HFFc6 (cell line): Measurements from ENCODE around the gene CDK15. TPM values are rescaled to one million over a fixed set of nuclear protein-coding genes. Genes with fewer than 3 reads are reported as not detected.
A peak's percentile ranks its signal among the peaks of the same experiment; 100 is the strongest.

ENCODE experiments used
- DNase-seq: peaks from one replicate; pipeline ENCODE4 v3.0.0-alpha.2; 2018
- H3K27ac Mint-ChIP-seq: 2 replicates; pipeline ENCODE4 v1.8.0; 2020; ENCODE audit warnings: mild to moderate bottlenecking, mixed read lengths
- H3K27me3 Mint-ChIP-seq: 2 replicates; pipeline ENCODE4 v1.8.0; 2021; ENCODE audit warnings: mild to moderate bottlenecking, moderate library complexity, mixed read lengths; ENCODE audit not compliant: insufficient read depth
- H3K36me3 Mint-ChIP-seq: 2 replicates; pipeline ENCODE4 v1.8.0; 2021; ENCODE audit warnings: low read depth, mixed read lengths
- H3K4me1 Mint-ChIP-seq: 2 replicates; pipeline ENCODE4 v1.8.0; 2020; ENCODE audit warnings: low read depth, mixed read lengths
- H3K4me3 Mint-ChIP-seq: 2 replicates; pipeline ENCODE4 v1.8.0; 2020; ENCODE audit warnings: mild to moderate bottlenecking, moderate library complexity, mixed read lengths
- H3K9me3 Mint-ChIP-seq: 2 replicates; pipeline ENCODE4 v1.8.0; 2020; ENCODE audit warnings: mild to moderate bottlenecking, mixed read lengths
- total RNA-seq, 6 experiments: library from RNA; stranded (reverse); fragmentation: NEBNext Ultra II Directional; extraction: Animal tissue kit (Norgen Biotek cat#: 25700); gene quantifications; 2 replicates in 1 of 6; 3 replicates in 5 of 6; pipeline ENCODE4 v1.2.3, GENCODE V29; 2021
- TF ChIP-seq, protein P1 (sequence below): fragments of 200-600 bp; sonication (generic); IDR thresholded peaks from 2 replicates; pipeline ENCODE4 v1.5.0; 2021; ENCODE audit warnings: antibody characterized with exemption, mild to moderate bottlenecking

Gene CDK15
- total RNA-seq, 6 experiments from 2014 or later: 21.7 to 59.8 (median 49.4) TPM

DNA sequence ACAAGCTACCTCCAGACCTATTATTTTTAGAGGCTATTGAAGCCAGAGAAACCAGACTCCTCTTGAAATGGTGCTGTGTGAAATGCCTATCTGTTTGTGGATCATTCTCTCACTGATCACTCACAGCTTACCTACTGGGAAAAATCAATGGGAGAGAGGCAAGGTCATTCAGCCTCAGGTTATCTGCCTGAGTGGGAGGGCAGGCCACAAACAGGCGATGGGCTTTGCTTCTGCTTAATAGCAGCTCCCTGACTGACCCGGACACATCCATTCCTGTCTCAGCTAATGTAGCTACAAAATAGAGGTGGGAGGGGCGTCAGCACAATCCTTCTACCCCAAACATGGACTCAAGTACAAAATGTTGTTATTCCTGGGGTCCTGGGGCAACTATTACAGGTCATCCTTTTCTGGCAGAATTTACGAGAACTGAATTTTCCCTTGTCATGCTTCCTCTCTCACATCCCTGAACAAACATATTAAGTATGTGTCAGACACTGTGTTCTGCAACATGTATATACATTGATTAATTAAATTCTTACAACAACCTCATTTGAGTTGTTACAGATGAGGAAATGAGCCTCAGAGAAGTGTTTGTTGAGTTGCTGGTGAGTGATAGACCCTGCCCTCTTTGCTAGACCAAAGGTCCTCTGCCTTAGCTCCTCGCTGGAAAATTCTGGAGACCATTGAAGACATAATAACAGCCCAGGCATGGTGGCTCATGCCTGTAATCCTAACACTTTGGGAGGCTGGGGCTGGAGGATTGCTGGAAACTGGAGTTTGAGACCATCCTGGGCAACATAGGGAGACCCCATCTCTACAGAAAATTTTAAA, 60.5 kb downstream of the CDK15 start:
- no peak for DNase-seq
- H3K36me3 Mint-ChIP-seq: peaks cover 40% of the 10 kb centered on the region
- TF ChIP-seq, protein P1, sequence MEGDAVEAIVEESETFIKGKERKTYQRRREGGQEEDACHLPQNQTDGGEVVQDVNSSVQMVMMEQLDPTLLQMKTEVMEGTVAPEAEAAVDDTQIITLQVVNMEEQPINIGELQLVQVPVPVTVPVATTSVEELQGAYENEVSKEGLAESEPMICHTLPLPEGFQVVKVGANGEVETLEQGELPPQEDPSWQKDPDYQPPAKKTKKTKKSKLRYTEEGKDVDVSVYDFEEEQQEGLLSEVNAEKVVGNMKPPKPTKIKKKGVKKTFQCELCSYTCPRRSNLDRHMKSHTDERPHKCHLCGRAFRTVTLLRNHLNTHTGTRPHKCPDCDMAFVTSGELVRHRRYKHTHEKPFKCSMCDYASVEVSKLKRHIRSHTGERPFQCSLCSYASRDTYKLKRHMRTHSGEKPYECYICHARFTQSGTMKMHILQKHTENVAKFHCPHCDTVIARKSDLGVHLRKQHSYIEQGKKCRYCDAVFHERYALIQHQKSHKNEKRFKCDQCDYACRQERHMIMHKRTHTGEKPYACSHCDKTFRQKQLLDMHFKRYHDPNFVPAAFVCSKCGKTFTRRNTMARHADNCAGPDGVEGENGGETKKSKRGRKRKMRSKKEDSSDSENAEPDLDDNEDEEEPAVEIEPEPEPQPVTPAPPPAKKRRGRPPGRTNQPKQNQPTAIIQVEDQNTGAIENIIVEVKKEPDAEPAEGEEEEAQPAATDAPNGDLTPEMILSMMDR: no peak
- peaks cover 60% of the 10 kb centered on the region for H3K4me1 Mint-ChIP-seq
- H3K9me3 Mint-ChIP-seq: no peaks in the 10 kb centered on the region; the same call in 1 of the 2 replicates
- peak overlapping the region; percentile 50 for H3K4me3 Mint-ChIP-seq
- peak overlapping the region; percentile 70 for H3K27ac Mint-ChIP-seq
- no peaks in the 10 kb centered on the region; the same call in 1 of the 2 replicates for H3K27me3 Mint-ChIP-seq

DNA sequence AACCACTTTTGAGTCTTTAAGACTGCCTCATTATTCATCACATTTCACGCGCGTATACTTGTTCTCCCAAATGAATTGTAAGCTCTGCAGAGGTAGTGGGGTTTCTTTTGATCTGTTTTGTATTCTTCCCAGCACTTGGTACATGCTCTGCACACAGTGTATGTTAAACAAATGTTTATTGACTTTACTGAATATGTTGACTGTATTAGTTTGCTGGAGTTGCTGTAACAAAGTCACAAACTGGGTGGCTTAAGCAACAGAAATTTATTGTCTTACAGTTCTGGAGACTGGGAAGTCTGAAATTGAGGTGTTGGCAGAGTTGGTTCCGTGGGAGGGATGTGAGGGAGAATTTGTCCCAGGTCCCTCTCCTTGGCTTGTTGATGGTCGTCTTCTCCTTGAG, 65.1 kb downstream of the CDK15 start:
- no peaks in the 10 kb centered on the region; the same call in 1 of the 2 replicates for H3K27me3 Mint-ChIP-seq
- no peaks in the 10 kb centered on the region; the same call in 1 of the 2 replicates for H3K9me3 Mint-ChIP-seq
- H3K36me3 Mint-ChIP-seq: peaks cover 65% of the 10 kb centered on the region
- no peak overlapping the region; the same call in 1 of the 2 replicates for H3K27ac Mint-ChIP-seq
- no peak overlapping the region for H3K4me3 Mint-ChIP-seq
- TF ChIP-seq, protein P1: no peak
- H3K4me1 Mint-ChIP-seq: peaks cover 68% of the 10 kb centered on the region
- no peak for DNase-seq

DNA sequence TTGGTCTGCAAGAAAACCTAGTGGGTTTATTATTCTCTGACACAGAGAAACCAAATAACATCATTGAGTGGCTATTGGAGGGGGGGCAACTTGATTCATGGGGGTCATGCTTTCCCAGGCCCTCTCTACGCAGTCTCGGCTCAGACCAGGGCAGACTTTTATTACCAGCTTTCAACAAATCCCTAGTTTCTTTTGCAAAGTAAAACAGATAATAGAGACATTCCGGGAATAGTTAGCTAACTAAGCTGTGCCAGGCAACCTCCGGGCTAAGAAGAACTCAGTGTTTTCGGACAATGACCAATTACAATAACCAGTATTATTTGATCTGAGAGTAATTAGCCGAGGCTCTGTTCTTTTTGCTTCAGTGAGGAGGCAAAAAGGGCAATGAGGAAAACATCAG, 66.3 kb downstream of the CDK15 start:
- no peak overlapping the region for H3K27ac Mint-ChIP-seq
- peaks cover 59% of the 10 kb centered on the region for H3K4me1 Mint-ChIP-seq
- no peaks in the 10 kb centered on the region; the same call in 1 of the 2 replicates for H3K9me3 Mint-ChIP-seq
- H3K27me3 Mint-ChIP-seq: no peaks in the 10 kb centered on the region; the same call in 1 of the 2 replicates
- TF ChIP-seq, protein P1: no peak
- no peak for DNase-seq
- H3K36me3 Mint-ChIP-seq: peaks cover 58% of the 10 kb centered on the region
- no peak overlapping the region for H3K4me3 Mint-ChIP-seq

- H3K9me3 Mint-ChIP-seq: no peaks in the 10 kb centered on the region
- peaks cover 69% of the 10 kb centered on the region for H3K4me1 Mint-ChIP-seq
- DNase-seq: no peak
- peaks cover 31% of the 10 kb centered on the region for H3K36me3 Mint-ChIP-seq
- H3K27ac Mint-ChIP-seq: peak overlapping the region; percentile 99
- H3K27me3 Mint-ChIP-seq: peaks cover 2% of the 10 kb centered on the region
- TF ChIP-seq, protein P1: no peak
- H3K4me3 Mint-ChIP-seq: peak overlapping the region; percentile 68
Observed at GRCh38 chr2:201879996-201880395, 73.7 kb downstream of the CDK15 start.

GRCh38 chr2:201880579-201880978, 74.2 kb downstream of the CDK15 start:
- peak overlapping the region; percentile 99 for H3K27ac Mint-ChIP-seq
- H3K4me3 Mint-ChIP-seq: peak overlapping the region; percentile 68
- DNase-seq: peak; percentile 61
- peaks cover 71% of the 10 kb centered on the region for H3K4me1 Mint-ChIP-seq
- H3K36me3 Mint-ChIP-seq: peaks cover 30% of the 10 kb centered on the region
- H3K27me3 Mint-ChIP-seq: peaks cover 2% of the 10 kb centered on the region
- TF ChIP-seq, protein P1: no peak
- H3K9me3 Mint-ChIP-seq: no peaks in the 10 kb centered on the region
